GM18909 (cell line): Measurements from ENCODE around the gene DOCK3.
"Not testable (repeated sequence)": the region's sequence is repeated elsewhere in the genome, so short reads cannot be mapped to it uniquely, and the experiment has no call there.

ENCODE experiments used
- ATAC-seq: cut with Tn5 transposase; IDR thresholded peaks from one replicate; pipeline ENCODE4 v1.9.1; 2021; ENCODE audit warnings: mild to moderate bottlenecking; ENCODE audit not compliant: unreplicated experiment, poor library complexity

DOCK3 gene

GRCh38 chr3:50651445-50651844 lies 23.3 kb upstream of the DOCK3 start:
- ATAC-seq = no peak

- ATAC-seq = no peak
These were observed 22.7 kb upstream of the DOCK3 start for GRCh38 chr3:50651920-50652529.

GRCh38 chr3:50652709-50653108 lies 22.0 kb upstream of the DOCK3 start:
- ATAC-seq = no peak

GRCh38 chr3:50653937-50654595 lies 20.7 kb upstream of the DOCK3 start:
- no peak for ATAC-seq

GRCh38 chr3:50655009-50655830 lies 19.5 kb upstream of the DOCK3 start:
- ATAC-seq = no peak

- no peak for ATAC-seq
These were observed 18.1 kb upstream of the DOCK3 start for GRCh38 chr3:50656417-50657195.

- ATAC-seq = no peak
These were observed 17.3 kb upstream of the DOCK3 start for GRCh38 chr3:50657407-50657806.

GRCh38 chr3:50657816-50658215 lies 16.9 kb upstream of the DOCK3 start:
- ATAC-seq = no peak

- ATAC-seq = no peak
These were observed 16.3 kb upstream of the DOCK3 start for GRCh38 chr3:50658416-50658815.

GRCh38 chr3:50658831-50659230 lies 15.9 kb upstream of the DOCK3 start:
- ATAC-seq = no peak

GRCh38 chr3:50660386-50660785 lies 14.3 kb upstream of the DOCK3 start:
- no peak for ATAC-seq

GRCh38 chr3:50661321-50661837 lies 13.3 kb upstream of the DOCK3 start:
- no peak for ATAC-seq

GRCh38 chr3:50662408-50662807 lies 12.3 kb upstream of the DOCK3 start:
- no peak for ATAC-seq

- ATAC-seq = no peak
These were observed 9.5 kb upstream of the DOCK3 start for GRCh38 chr3:50665081-50665840.

GRCh38 chr3:50665841-50666115 lies 8.9 kb upstream of the DOCK3 start:
- not testable (repeated sequence) for ATAC-seq

GRCh38 chr3:50666837-50667236 lies 7.9 kb upstream of the DOCK3 start:
- ATAC-seq = no peak

- ATAC-seq = no peak
These were observed 3.4 kb upstream of the DOCK3 start for GRCh38 chr3:50671331-50671730.

- ATAC-seq = no peak
These were observed 2.1 kb upstream of the DOCK3 start for GRCh38 chr3:50672656-50673055.

- no peak for ATAC-seq
These were observed 796 bp upstream of the DOCK3 start for GRCh38 chr3:50673931-50674330.
